ENCODE results near the gene FADS1. TPM values are rescaled to one million over a fixed set of nuclear protein-coding genes. Genes with fewer than 3 reads are reported as not detected.

Gene FADS1
- total RNA-seq, 1 experiment from 2014 or later, result 116 TPM

- H3K27ac Mint-ChIP-seq (ENCODE audit: unreplicated experiment), result no peak overlapping the region
- H3K27me3 Mint-ChIP-seq (ENCODE audit: insufficient read depth, unreplicated experiment), result no peaks in the 10 kb centered on the region
- CTCF ChIA-PET, result no interaction called here
- H3K4me3 ChIP-seq (ENCODE audit: low read depth, low read length), result no peak overlapping the region
- H3K36me3 Mint-ChIP-seq (ENCODE audit: insufficient read depth, unreplicated experiment), result peaks cover 6% of the 10 kb centered on the region
- POLR2A ChIA-PET, result no interaction called here
- H3K4me3 Mint-ChIP-seq (ENCODE audit: unreplicated experiment), result no peak overlapping the region
- H3K27me3 ChIP-seq (replicated peaks; ENCODE audit: control insufficient read depth, insufficient read depth, low read length), result no peaks in the 10 kb centered on the region
- H3K4me1 Mint-ChIP-seq (ENCODE audit: low read depth, unreplicated experiment), result no peaks in the 10 kb centered on the region
- H3K9me3 Mint-ChIP-seq (ENCODE audit: unreplicated experiment), result no peaks in the 10 kb centered on the region
- BruUV-seq (replicated peaks), result no TSS peak
- no peaks in the 10 kb centered on the region for H3K36me3 ChIP-seq (ENCODE audit: control insufficient read depth, insufficient read depth, low read length)
- TF ChIP-seq, protein P1, sequence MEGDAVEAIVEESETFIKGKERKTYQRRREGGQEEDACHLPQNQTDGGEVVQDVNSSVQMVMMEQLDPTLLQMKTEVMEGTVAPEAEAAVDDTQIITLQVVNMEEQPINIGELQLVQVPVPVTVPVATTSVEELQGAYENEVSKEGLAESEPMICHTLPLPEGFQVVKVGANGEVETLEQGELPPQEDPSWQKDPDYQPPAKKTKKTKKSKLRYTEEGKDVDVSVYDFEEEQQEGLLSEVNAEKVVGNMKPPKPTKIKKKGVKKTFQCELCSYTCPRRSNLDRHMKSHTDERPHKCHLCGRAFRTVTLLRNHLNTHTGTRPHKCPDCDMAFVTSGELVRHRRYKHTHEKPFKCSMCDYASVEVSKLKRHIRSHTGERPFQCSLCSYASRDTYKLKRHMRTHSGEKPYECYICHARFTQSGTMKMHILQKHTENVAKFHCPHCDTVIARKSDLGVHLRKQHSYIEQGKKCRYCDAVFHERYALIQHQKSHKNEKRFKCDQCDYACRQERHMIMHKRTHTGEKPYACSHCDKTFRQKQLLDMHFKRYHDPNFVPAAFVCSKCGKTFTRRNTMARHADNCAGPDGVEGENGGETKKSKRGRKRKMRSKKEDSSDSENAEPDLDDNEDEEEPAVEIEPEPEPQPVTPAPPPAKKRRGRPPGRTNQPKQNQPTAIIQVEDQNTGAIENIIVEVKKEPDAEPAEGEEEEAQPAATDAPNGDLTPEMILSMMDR (IDR thresholded peaks at IDR 0.05; ENCODE audit: insufficient read depth in 1 of 2, low read depth in 1 of 2, low read length in 1 of 2, severe bottlenecking in 1 of 2, unreplicated experiment in 1 of 2), result no peak
- H3K4me1 ChIP-seq, result peaks cover 5% of the 10 kb centered on the region; the same call in 1 of the 2 replicates
- no peaks in the 10 kb centered on the region for H3K9me3 ChIP-seq
- intact Hi-C loops (cut with micrococcal nuclease; ENCODE audit: unreplicated experiment), result no loop called here
- DNase-seq, result no peak
Observed at GRCh38 chr11:61861634-61862033, 44.8 kb upstream of the FADS1 start.

DNA sequence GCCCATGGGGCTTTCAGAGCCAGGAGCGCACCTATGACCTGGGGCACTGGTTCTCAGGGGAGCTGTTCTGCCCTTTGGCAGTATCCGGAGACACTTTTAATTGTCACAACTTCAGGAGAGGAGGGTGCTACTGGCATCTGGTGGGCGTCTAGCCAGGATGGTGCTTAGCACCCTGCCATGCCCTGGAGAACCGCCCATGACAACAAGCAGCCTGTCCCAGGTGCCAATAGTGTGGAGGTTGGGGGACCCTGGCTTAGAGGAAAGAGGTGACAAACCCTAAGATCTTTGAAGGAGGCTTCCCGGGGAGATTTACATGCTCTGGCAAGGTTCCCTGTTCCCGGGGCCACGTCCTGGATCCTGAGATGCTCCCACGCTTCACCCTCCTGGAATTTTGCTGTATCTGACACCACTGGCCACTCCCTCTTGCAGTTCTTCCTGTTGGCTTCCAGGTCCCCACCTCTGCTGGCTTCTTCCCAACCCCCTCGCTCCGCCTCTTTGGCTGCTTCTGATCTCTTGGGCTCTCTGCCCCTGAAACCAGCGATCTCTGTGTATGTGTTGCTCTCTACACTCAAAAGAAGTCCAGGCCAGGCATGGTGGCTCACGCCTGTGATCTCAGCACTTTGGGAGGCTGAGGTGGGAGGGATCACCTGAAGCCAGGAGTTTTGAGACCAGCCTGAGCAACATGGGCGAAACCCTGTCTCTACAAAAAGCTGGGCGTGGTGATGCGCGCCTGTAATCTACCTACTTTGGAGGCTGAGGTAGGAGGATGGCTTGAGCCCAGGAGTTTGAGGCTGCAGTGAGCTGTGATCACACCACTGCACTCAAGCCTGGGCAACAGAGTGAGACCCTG, 43.5 kb upstream of the FADS1 start:
- H3K27me3 Mint-ChIP-seq (ENCODE audit: insufficient read depth, unreplicated experiment), result no peaks in the 10 kb centered on the region
- peaks cover 6% of the 10 kb centered on the region for H3K36me3 Mint-ChIP-seq (ENCODE audit: insufficient read depth, unreplicated experiment)
- no peaks in the 10 kb centered on the region for H3K27me3 ChIP-seq (replicated peaks; ENCODE audit: control insufficient read depth, insufficient read depth, low read length)
- H3K4me3 ChIP-seq (ENCODE audit: low read depth, low read length), result no peak overlapping the region
- BruUV-seq (replicated peaks), result no TSS peak
- DNase-seq, result peak in 1 of 2 experiments; percentile 35
- no peaks in the 10 kb centered on the region for H3K4me1 Mint-ChIP-seq (ENCODE audit: low read depth, unreplicated experiment)
- TF ChIP-seq, protein P1 (IDR thresholded peaks at IDR 0.05; ENCODE audit: insufficient read depth in 1 of 2, low read depth in 1 of 2, low read length in 1 of 2, severe bottlenecking in 1 of 2, unreplicated experiment in 1 of 2), result no peak
- no peak overlapping the region for H3K27ac Mint-ChIP-seq (ENCODE audit: unreplicated experiment)
- CTCF ChIA-PET, result interaction anchor here (1.0 kb wide), 1 partner anchor 63 kb away, joined by 3 read pairs; no protein-coding TSS in a partner anchor
- no peaks in the 10 kb centered on the region for H3K4me1 ChIP-seq
- H3K36me3 ChIP-seq (ENCODE audit: control insufficient read depth, insufficient read depth, low read length), result no peaks in the 10 kb centered on the region
- no peaks in the 10 kb centered on the region for H3K9me3 ChIP-seq
- H3K9me3 Mint-ChIP-seq (ENCODE audit: unreplicated experiment), result no peaks in the 10 kb centered on the region
- POLR2A ChIA-PET, result no interaction called here
- intact Hi-C loops (cut with micrococcal nuclease; ENCODE audit: unreplicated experiment), result no loop called here
- no peak overlapping the region for H3K4me3 Mint-ChIP-seq (ENCODE audit: unreplicated experiment)

GRCh38 chr11:61855939-61856680, 39.3 kb upstream of the FADS1 start:
- Mint-ChIP-seq H3K9me3 (ENCODE audit: unreplicated experiment) (no peaks in the 10 kb centered on the region), H3K4me3 (ENCODE audit: unreplicated experiment) (no peak overlapping the region), H3K4me1 (ENCODE audit: low read depth, unreplicated experiment) (no peaks in the 10 kb centered on the region), H3K27me3 (ENCODE audit: insufficient read depth, unreplicated experiment) (no peaks in the 10 kb centered on the region), H3K27ac (ENCODE audit: unreplicated experiment) (no peak overlapping the region), H3K36me3 (ENCODE audit: insufficient read depth, unreplicated experiment) (no peaks in the 10 kb centered on the region)
- ChIA-PET POLR2A (interaction anchor here (0.9 kb wide), 1 partner anchor 38 kb away, joined by 6 read pairs; no protein-coding TSS in a partner anchor), CTCF (interaction anchor here (0.6 kb wide), 1 partner anchor 103 kb away, joined by 6 read pairs; no protein-coding TSS in a partner anchor)
- Histone ChIP-seq H3K4me1 (no peaks in the 10 kb centered on the region), H3K4me3 (ENCODE audit: low read depth, low read length) (no peak overlapping the region), H3K27me3 (replicated peaks; ENCODE audit: control insufficient read depth, insufficient read depth, low read length) (no peaks in the 10 kb centered on the region), H3K9me3 (no peaks in the 10 kb centered on the region), H3K36me3 (ENCODE audit: control insufficient read depth, insufficient read depth, low read length) (no peaks in the 10 kb centered on the region)
- intact Hi-C loops (cut with micrococcal nuclease; ENCODE audit: unreplicated experiment), result no loop called here
- BruUV-seq (replicated peaks), result no TSS peak
- TF ChIP-seq, protein P1 (IDR thresholded peaks at IDR 0.05; ENCODE audit: insufficient read depth in 1 of 2, low read depth in 1 of 2, low read length in 1 of 2, severe bottlenecking in 1 of 2, unreplicated experiment in 1 of 2), result no peak
- DNase-seq, result no peak

Data from Caco-2 (cell line).